ENCODE data around the gene SLC6A3. TPM values are rescaled to one million over a fixed set of nuclear protein-coding genes. Genes with fewer than 3 reads are reported as not detected.

The SLC6A3 gene
- total and polyA plus RNA-seq, 4 donors = 0.30 to 1.1 (median 0.90) TPM

DNA sequence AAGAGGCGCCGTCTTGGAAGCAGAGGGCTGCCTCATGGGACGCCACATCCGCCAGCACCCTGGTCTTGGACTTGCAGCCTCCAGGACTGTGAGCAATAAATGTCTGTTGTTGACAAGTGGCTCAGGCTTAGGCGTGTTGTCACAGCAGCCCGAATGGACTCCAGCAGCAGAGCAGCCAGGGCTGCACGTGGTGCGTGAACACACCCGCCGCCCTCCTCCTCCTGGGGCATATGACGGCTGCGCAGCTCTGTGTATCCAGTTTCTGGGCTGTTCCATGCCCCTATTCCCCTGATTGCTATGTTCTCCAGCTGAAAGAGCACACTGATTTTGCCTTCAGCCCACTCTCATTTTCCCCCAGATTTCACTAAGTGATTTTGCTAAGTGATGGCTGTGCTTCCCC lies 64.3 kb downstream of the SLC6A3 start:
- no peak for ATAC-seq (ENCODE audit: insufficient read depth, low FRiP score)
- 77 to 88% methylated on average over 12 of the region's 12 CpGs for WGBS, 2 donors
- TF ChIP-seq, protein P1, sequence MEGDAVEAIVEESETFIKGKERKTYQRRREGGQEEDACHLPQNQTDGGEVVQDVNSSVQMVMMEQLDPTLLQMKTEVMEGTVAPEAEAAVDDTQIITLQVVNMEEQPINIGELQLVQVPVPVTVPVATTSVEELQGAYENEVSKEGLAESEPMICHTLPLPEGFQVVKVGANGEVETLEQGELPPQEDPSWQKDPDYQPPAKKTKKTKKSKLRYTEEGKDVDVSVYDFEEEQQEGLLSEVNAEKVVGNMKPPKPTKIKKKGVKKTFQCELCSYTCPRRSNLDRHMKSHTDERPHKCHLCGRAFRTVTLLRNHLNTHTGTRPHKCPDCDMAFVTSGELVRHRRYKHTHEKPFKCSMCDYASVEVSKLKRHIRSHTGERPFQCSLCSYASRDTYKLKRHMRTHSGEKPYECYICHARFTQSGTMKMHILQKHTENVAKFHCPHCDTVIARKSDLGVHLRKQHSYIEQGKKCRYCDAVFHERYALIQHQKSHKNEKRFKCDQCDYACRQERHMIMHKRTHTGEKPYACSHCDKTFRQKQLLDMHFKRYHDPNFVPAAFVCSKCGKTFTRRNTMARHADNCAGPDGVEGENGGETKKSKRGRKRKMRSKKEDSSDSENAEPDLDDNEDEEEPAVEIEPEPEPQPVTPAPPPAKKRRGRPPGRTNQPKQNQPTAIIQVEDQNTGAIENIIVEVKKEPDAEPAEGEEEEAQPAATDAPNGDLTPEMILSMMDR (IDR thresholded peaks at IDR 0.05; ENCODE audit: control extremely low read depth, extremely low read depth) = no peak
- no peak overlapping the region for H3K9ac ChIP-seq (ENCODE audit: insufficient read depth in 1 of 2, low read length in 2 of 2)
- no peaks in the 10 kb centered on the region for H3K36me3 ChIP-seq (ENCODE audit: control insufficient read depth in 4 of 4, insufficient read depth in 4 of 4, low read length in 4 of 4)
- H3K4me1 ChIP-seq (ENCODE audit: control insufficient read depth in 5 of 5, insufficient read depth in 5 of 5, low read length in 5 of 5) = peaks cover 0 to 35% (median 5%) of the 10 kb centered on the region in 5 donors
- no peaks in the 10 kb centered on the region for H3K9me3 ChIP-seq (ENCODE audit: control insufficient read depth in 4 of 4, insufficient read depth in 3 of 4, low read length in 3 of 4)
- no peak overlapping the region for H3K4me3 ChIP-seq
- DNase-seq = peak; percentile 27 to 58 (median 31)
- H3K27ac ChIP-seq (ENCODE audit: low read depth in 1 of 2, low read length in 1 of 2) = no peak overlapping the region
- H3K27me3 ChIP-seq (ENCODE audit: control insufficient read depth in 3 of 3, insufficient read depth in 3 of 3, low read length in 2 of 3) = peaks cover 0 to 4% (median 0%) of the 10 kb centered on the region in 3 donors

DNA sequence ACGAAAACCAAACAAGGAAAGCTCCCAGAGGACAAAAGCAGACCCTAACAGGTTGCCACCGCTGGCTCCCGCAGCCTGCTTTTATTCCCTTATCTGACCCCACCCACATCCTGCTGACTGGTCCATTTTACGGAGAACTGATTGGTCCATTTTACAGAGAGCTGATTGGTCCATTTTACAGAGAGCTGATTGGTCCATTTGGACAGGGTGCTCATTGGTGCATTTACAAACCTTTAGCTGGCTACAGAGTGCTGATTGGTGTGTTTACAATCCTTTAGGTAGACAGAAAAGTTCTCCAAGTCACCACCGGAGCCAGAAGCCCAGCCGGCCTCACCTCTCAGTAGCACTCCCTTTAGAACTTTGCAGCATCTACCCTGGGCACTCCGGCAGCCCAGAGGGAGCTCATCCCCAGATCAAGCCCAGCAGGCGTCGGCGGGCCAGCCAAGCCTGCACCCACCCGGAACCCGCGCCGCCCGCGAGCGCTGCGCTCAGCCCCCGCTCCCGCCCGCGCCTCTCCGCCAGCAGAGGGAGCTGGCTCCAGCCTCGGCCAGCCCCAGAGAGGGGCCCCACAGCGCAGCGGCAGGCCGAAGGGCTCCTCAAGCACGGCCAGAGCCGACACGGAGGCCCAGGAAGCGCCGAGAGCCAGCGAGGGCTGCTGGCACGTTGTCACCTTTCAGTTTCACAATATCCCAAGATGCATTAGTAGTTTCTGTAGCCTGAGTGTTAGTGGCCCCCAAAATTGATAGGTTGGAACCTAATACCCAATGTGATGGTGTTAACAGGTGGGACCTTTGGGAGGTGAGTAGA lies 65.0 kb downstream of the SLC6A3 start:
- ATAC-seq (ENCODE audit: insufficient read depth, low FRiP score) (peak; percentile 78), DNase-seq (peak; percentile 73 to 89 (median 76))
- WGBS, 2 donors = 21 to 30% methylated on average over 34 of the region's 34 CpGs
- H3K27me3 ChIP-seq (ENCODE audit: control insufficient read depth in 3 of 3, insufficient read depth in 3 of 3, low read length in 2 of 3) = peaks cover 0 to 4% (median 0%) of the 10 kb centered on the region in 3 donors
- H3K9ac ChIP-seq (ENCODE audit: insufficient read depth in 1 of 2, low read length in 2 of 2) = no peak overlapping the region
- H3K36me3 ChIP-seq (ENCODE audit: control insufficient read depth in 4 of 4, insufficient read depth in 4 of 4, low read length in 4 of 4) = no peaks in the 10 kb centered on the region
- no peak overlapping the region for H3K4me3 ChIP-seq
- no peaks in the 10 kb centered on the region for H3K9me3 ChIP-seq (ENCODE audit: control insufficient read depth in 4 of 4, insufficient read depth in 3 of 4, low read length in 3 of 4)
- H3K4me1 ChIP-seq (ENCODE audit: control insufficient read depth in 5 of 5, insufficient read depth in 5 of 5, low read length in 5 of 5) = peaks cover 0 to 37% (median 3%) of the 10 kb centered on the region in 5 donors
- H3K27ac ChIP-seq (ENCODE audit: low read depth in 1 of 2, low read length in 1 of 2) = no peak overlapping the region
- TF ChIP-seq, protein P1 (IDR thresholded peaks at IDR 0.05; ENCODE audit: control extremely low read depth, extremely low read depth) = peak; percentile 33

DNA sequence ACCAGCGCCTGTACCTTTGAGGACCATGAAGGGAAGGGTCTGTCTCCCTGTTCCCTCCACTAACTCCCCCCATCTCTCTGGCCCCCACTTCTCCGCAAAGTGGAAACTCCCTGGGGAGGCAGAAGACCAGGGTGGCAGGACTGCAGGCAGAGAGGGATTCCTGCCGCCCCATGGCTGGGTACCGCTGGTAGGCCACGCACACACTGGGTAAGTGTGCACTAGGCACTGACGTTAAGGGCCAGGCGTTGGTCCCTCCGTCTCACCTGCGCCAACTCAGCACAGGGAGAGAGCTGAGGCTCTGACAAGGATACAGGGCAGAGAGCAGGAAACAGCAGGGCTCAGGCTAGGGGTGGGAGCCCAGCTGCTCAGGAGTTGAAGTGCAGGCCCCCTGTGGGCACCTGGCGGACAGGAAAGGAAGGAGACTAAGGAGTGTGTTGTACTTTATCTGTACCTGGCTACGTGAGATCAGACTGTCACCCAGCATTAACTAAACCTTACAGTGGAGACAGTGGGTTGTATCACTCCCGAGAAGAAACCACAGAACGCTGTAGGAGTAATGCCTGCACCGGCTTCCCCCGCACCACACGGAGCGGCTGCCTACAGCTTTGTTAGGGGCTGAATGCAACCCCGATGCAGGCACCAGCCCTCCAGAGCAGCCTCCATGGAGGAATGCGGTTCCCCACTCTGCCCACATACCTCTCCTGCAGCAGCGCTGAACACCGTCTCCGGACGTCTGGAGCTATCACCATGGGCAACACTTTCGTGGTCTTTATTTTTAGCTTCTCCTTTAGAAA lies 66.2 kb downstream of the SLC6A3 start:
- Histone ChIP-seq H3K9me3 (ENCODE audit: control insufficient read depth in 4 of 4, insufficient read depth in 3 of 4, low read length in 3 of 4) (no peaks in the 10 kb centered on the region), H3K4me3 (no peak overlapping the region), H3K4me1 (ENCODE audit: control insufficient read depth in 5 of 5, insufficient read depth in 5 of 5, low read length in 5 of 5) (peaks cover 0 to 47% (median 3%) of the 10 kb centered on the region in 5 donors), H3K27me3 (ENCODE audit: control insufficient read depth in 3 of 3, insufficient read depth in 3 of 3, low read length in 2 of 3) (peaks cover 0 to 4% (median 0%) of the 10 kb centered on the region in 3 donors), H3K27ac (ENCODE audit: low read depth in 1 of 2, low read length in 1 of 2) (no peak overlapping the region), H3K9ac (ENCODE audit: insufficient read depth in 1 of 2, low read length in 2 of 2) (no peak overlapping the region), H3K36me3 (ENCODE audit: control insufficient read depth in 4 of 4, insufficient read depth in 4 of 4, low read length in 4 of 4) (no peaks in the 10 kb centered on the region)
- ATAC-seq (ENCODE audit: insufficient read depth, low FRiP score) = no peak
- DNase-seq = no peak
- TF ChIP-seq, protein P1 (IDR thresholded peaks at IDR 0.05; ENCODE audit: control extremely low read depth, extremely low read depth) = no peak
- 92 to 96% methylated on average over 24 of the region's 24 CpGs for WGBS, 2 donors

Data from lung (tissue), 12 donors.